ENCODE measurements around the gene MYO18B. TPM values are rescaled to one million over a fixed set of nuclear protein-coding genes. Genes with fewer than 3 reads are reported as not detected.

MYO18B gene
- total and polyA plus RNA-seq, 2 donors (not counting 1 experiment from before 2014, with no cell fraction given), result 0.15 TPM; not detected in 1

GRCh38 chr22:26038365-26038764 is 296.4 kb downstream of the MYO18B start:
- peaks cover 11% of the 10 kb centered on the region for H3K27me3 Mint-ChIP-seq
- TF ChIP-seq CTCF (IDR thresholded peaks at IDR 0.05), result no peak
- no peak for TF ChIP-seq EZH2 (IDR thresholded peaks at IDR 0.05; ENCODE audit: borderline replicate concordance, insufficient read depth, low read depth, low read length, poor library complexity, severe bottlenecking)
- DNase-seq (no peak), ATAC-seq (ENCODE audit: low read depth) (no peak)
- H3K36me3 ChIP-seq (replicated peaks in 1 of 2; ENCODE audit: control extremely low read depth in 1 of 2, control insufficient read depth in 1 of 2, extremely low read depth in 1 of 2, insufficient read depth in 2 of 2, low read length in 1 of 2), result no peaks in the 10 kb centered on the region
- intact Hi-C loops (cut with micrococcal nuclease), result no loop called here
- H3K4me1 Mint-ChIP-seq, result no peaks in the 10 kb centered on the region
- H3K9ac ChIP-seq (ENCODE audit: low read length), result no peak overlapping the region
- H3K27ac ChIP-seq (ENCODE audit: low read length in 2 of 2), result no peak overlapping the region
- H3K4me1 ChIP-seq (ENCODE audit: control insufficient read depth in 2 of 2, insufficient read depth in 2 of 2, low read length in 2 of 2), result no peaks in the 10 kb centered on the region
- no peak overlapping the region for H3K27ac Mint-ChIP-seq
- H4K20me1 ChIP-seq (ENCODE audit: control insufficient read depth, insufficient read depth, low read length, poor library complexity, severe bottlenecking), result no peaks in the 10 kb centered on the region
- ChIA-PET CTCF (no interaction called here), POLR2A (interaction anchor here (0.6 kb wide), 1 partner anchor 27 kb away, joined by 7 read pairs; no protein-coding TSS in a partner anchor)
- H3K27me3 ChIP-seq (replicated peaks in 1 of 4; ENCODE audit: control extremely low read depth in 1 of 4, control insufficient read depth in 3 of 4, insufficient read depth in 4 of 4, low read length in 3 of 4), result peaks cover 0 to 2% (median 0%) of the 10 kb centered on the region in 4 experiments
- no peak overlapping the region for H3K4me2 ChIP-seq (replicated peaks; ENCODE audit: low read depth, low read length, poor library complexity, severe bottlenecking)
- no peak overlapping the region for H3K4me3 ChIP-seq (ENCODE audit: control extremely low read depth in 1 of 5, extremely low read depth in 1 of 5, insufficient read depth in 1 of 5, low read depth in 2 of 5, low read length in 4 of 5)
- WGBS (ENCODE audit: insufficient coverage), result 37% methylated on average over 3 of the region's 4 CpGs
- no peak overlapping the region for H2AFZ ChIP-seq (ENCODE audit: insufficient read depth, low read depth, low read length, poor library complexity, severe bottlenecking)
- peaks cover 0 to 22% (median 17%) of the 10 kb centered on the region in 3 donors for H3K9me3 ChIP-seq (ENCODE audit: control extremely low read depth in 1 of 3, control insufficient read depth in 2 of 3, insufficient read depth in 1 of 3, low read length in 2 of 3)
- no peaks in the 10 kb centered on the region for H3K79me2 ChIP-seq (ENCODE audit: control insufficient read depth, insufficient read depth, low read length)
- H3K9me3 Mint-ChIP-seq (ENCODE audit: insufficient read depth), result peaks cover 3% of the 10 kb centered on the region
- H3K4me3 Mint-ChIP-seq, result no peak overlapping the region

GRCh38 chr22:26041931-26042330 is 299.9 kb downstream of the MYO18B start:
- Histone ChIP-seq H3K9ac (ENCODE audit: low read length) (no peak overlapping the region), H3K4me1 (ENCODE audit: control insufficient read depth in 2 of 2, insufficient read depth in 2 of 2, low read length in 2 of 2) (no peaks in the 10 kb centered on the region), H3K36me3 (replicated peaks in 1 of 2; ENCODE audit: control extremely low read depth in 1 of 2, control insufficient read depth in 1 of 2, extremely low read depth in 1 of 2, insufficient read depth in 2 of 2, low read length in 1 of 2) (no peaks in the 10 kb centered on the region), H3K27me3 (replicated peaks in 1 of 4; ENCODE audit: control extremely low read depth in 1 of 4, control insufficient read depth in 3 of 4, insufficient read depth in 4 of 4, low read length in 3 of 4) (peaks cover 0 to 2% (median 0%) of the 10 kb centered on the region in 4 experiments), H3K27ac (ENCODE audit: low read length in 2 of 2) (no peak overlapping the region), H4K20me1 (ENCODE audit: control insufficient read depth, insufficient read depth, low read length, poor library complexity, severe bottlenecking) (no peaks in the 10 kb centered on the region), H3K4me2 (replicated peaks; ENCODE audit: low read depth, low read length, poor library complexity, severe bottlenecking) (no peak overlapping the region), H3K4me3 (ENCODE audit: control extremely low read depth in 1 of 5, extremely low read depth in 1 of 5, insufficient read depth in 1 of 5, low read depth in 2 of 5, low read length in 4 of 5) (no peak overlapping the region), H2AFZ (ENCODE audit: insufficient read depth, low read depth, low read length, poor library complexity, severe bottlenecking) (no peak overlapping the region), H3K79me2 (ENCODE audit: control insufficient read depth, insufficient read depth, low read length) (no peaks in the 10 kb centered on the region), H3K9me3 (ENCODE audit: control extremely low read depth in 1 of 3, control insufficient read depth in 2 of 3, insufficient read depth in 1 of 3, low read length in 2 of 3) (peaks cover 0 to 5% (median 0%) of the 10 kb centered on the region in 3 donors)
- no peak for DNase-seq
- ChIA-PET POLR2A (no interaction called here), CTCF (no interaction called here)
- Mint-ChIP-seq H3K27ac (no peak overlapping the region), H3K27me3 (peaks cover 19% of the 10 kb centered on the region), H3K4me1 (no peaks in the 10 kb centered on the region), H3K9me3 (ENCODE audit: insufficient read depth) (no peaks in the 10 kb centered on the region), H3K4me3 (no peak overlapping the region)
- 89% methylated on average over 3 of the region's 4 CpGs for WGBS (ENCODE audit: insufficient coverage)
- intact Hi-C loops (cut with micrococcal nuclease), result no loop called here
- no peak for TF ChIP-seq CTCF (IDR thresholded peaks at IDR 0.05)
- no peak for TF ChIP-seq EZH2 (IDR thresholded peaks at IDR 0.05; ENCODE audit: borderline replicate concordance, insufficient read depth, low read depth, low read length, poor library complexity, severe bottlenecking)
- ATAC-seq (ENCODE audit: low read depth), result no peak
